Nephron progenitor cell (in vitro differentiated cells): ENCODE data around the gene MBNL3.
"Not testable (repeated sequence)": the region's sequence is repeated elsewhere in the genome, so short reads cannot be mapped to it uniquely, and the experiment has no call there.

ENCODE experiments used
- DNase-seq: peaks from one replicate; pipeline ENCODE4 v3.0.0; 2021
- H3K27ac Mint-ChIP-seq: 2 replicates; pipeline ENCODE4 v1.8.0; 2021; ENCODE audit warnings: mild to moderate bottlenecking, moderate library complexity, mixed read lengths
- H3K27me3 Mint-ChIP-seq: 2 replicates; pipeline ENCODE4 v1.8.0; 2021; ENCODE audit warnings: mild to moderate bottlenecking, low read depth, mixed read lengths; ENCODE audit not compliant: poor library complexity
- H3K36me3 Mint-ChIP-seq: 2 replicates; pipeline ENCODE4 v1.8.0; 2021; ENCODE audit warnings: low read depth, mixed read lengths
- H3K4me1 Mint-ChIP-seq: 2 replicates; pipeline ENCODE4 v1.8.0; 2021; ENCODE audit warnings: mixed read lengths
- H3K4me3 Mint-ChIP-seq: 2 replicates; pipeline ENCODE4 v1.8.0; 2021; ENCODE audit warnings: mild to moderate bottlenecking, moderate library complexity, mixed read lengths
- H3K9me3 Mint-ChIP-seq: 2 replicates; pipeline ENCODE4 v1.8.0; 2021; ENCODE audit warnings: mild to moderate bottlenecking, moderate library complexity, mixed read lengths
- TF ChIP-seq, protein P1 (sequence below): fragments of 200-600 bp; sonication (generic); IDR thresholded peaks from 2 replicates; pipeline ENCODE4 v1.5.0; 2021; ENCODE audit warnings: antibody characterized with exemption

Gene MBNL3

DNA sequence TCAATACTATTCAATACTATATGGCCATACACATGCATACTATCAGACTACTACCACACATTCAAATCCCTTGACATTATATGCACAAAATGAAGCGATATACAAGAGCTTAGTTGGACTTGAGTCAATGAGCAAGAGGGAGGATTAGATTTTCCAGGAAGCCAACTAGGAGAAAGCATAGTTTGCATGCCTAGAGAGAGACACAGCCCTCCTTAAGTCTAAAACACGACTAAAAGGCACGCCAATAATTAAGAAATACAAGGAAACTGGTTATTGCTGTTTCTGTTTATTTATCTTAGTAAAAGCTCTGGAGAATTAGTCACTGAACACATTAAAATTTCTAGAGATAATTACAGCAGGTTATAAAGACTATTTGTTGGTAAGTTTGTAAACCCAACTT, 21.8 kb downstream of the MBNL3 start:
- no peak overlapping the region for H3K4me3 Mint-ChIP-seq
- peaks cover 2% of the 10 kb centered on the region for H3K27me3 Mint-ChIP-seq
- H3K36me3 Mint-ChIP-seq = no peaks in the 10 kb centered on the region
- no peaks in the 10 kb centered on the region for H3K4me1 Mint-ChIP-seq
- peaks cover 4% of the 10 kb centered on the region for H3K9me3 Mint-ChIP-seq
- TF ChIP-seq, protein P1, sequence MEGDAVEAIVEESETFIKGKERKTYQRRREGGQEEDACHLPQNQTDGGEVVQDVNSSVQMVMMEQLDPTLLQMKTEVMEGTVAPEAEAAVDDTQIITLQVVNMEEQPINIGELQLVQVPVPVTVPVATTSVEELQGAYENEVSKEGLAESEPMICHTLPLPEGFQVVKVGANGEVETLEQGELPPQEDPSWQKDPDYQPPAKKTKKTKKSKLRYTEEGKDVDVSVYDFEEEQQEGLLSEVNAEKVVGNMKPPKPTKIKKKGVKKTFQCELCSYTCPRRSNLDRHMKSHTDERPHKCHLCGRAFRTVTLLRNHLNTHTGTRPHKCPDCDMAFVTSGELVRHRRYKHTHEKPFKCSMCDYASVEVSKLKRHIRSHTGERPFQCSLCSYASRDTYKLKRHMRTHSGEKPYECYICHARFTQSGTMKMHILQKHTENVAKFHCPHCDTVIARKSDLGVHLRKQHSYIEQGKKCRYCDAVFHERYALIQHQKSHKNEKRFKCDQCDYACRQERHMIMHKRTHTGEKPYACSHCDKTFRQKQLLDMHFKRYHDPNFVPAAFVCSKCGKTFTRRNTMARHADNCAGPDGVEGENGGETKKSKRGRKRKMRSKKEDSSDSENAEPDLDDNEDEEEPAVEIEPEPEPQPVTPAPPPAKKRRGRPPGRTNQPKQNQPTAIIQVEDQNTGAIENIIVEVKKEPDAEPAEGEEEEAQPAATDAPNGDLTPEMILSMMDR = no peak
- no peak for DNase-seq
- H3K27ac Mint-ChIP-seq = no peak overlapping the region

DNA sequence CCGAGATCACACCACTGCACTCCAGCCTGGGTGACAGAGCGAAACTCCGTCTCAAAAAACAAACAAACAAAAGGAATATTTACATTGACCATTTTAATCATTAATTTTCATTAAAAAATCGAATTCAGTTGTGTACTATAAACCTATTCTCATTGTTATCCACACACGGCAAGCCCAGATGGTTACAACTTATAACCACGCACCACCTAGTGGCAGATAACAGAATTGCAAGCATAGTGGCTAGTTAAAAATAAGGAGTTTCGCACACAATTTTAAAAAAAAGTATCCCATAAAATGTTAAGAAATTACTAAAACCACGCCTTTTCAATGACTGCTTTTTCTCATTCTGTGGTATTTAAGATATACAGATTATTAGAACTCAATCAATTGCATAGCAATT, 25.4 kb downstream of the MBNL3 start:
- H3K9me3 Mint-ChIP-seq = peaks cover 8% of the 10 kb centered on the region
- TF ChIP-seq, protein P1 = peak; percentile 53
- no peaks in the 10 kb centered on the region for H3K4me1 Mint-ChIP-seq
- DNase-seq = peak; percentile 9
- H3K27me3 Mint-ChIP-seq = no peaks in the 10 kb centered on the region
- peaks cover 5% of the 10 kb centered on the region for H3K36me3 Mint-ChIP-seq
- H3K27ac Mint-ChIP-seq = no peak overlapping the region
- H3K4me3 Mint-ChIP-seq = no peak overlapping the region

DNA sequence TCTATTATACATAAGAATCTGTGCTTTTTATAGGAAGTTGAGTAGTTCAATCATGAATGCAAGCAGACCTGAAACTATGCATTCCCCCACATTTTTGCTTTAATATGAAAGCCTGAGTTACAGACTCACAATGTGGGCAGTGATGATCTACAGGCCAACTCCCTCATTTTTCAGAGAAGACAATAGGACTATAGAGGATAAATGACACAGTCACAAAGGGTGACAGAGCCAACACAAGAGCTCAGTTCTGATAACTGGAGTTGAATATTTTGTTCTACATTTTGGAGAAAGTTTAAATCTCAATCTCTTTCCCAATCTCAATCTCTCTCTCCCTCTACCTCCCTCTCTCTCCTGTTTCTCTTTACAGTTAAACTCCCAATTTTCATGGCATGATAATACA, 27.0 kb downstream of the MBNL3 start:
- Mint-ChIP-seq H3K4me3 (no peak overlapping the region), H3K27ac (no peak overlapping the region), H3K9me3 (peaks cover 8% of the 10 kb centered on the region), H3K36me3 (peaks cover 5% of the 10 kb centered on the region), H3K27me3 (no peaks in the 10 kb centered on the region), H3K4me1 (no peaks in the 10 kb centered on the region)
- TF ChIP-seq, protein P1 = no peak
- no peak for DNase-seq

DNA sequence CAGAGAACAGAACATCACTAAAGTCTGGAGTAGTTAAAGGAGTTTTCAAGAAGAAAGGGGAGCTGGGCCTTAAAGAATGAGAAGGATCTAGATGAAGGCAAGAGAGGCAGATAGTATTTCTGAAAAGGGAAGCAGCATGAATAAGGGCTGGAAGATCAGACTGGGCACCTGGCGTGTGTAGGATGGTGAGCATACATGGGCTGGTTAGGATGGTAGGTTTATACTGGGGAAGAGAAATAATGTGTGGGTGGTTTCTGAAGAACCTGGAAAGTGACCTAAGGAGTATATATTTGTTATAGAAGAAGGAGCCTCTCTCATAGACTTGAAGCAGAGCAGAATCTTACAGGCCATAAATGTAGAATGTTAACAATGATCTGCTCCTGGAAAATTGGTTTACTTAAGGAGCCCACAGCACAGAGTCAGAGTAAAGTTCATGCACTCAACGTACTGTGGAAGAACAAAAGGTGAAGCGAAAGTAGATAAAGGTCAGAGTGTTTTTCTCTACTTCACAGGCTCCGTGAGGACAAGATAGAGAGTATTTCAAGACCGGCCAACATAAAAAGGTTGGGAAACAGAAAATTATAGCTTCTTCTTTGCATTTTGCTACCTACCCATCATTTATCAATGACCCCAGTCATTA, 35.8 kb downstream of the MBNL3 start:
- TF ChIP-seq, protein P1 = no peak
- H3K9me3 Mint-ChIP-seq = peaks cover 40% of the 10 kb centered on the region
- H3K36me3 Mint-ChIP-seq = peaks cover 34% of the 10 kb centered on the region
- H3K4me1 Mint-ChIP-seq = no peaks in the 10 kb centered on the region
- H3K27ac Mint-ChIP-seq = no peak overlapping the region
- no peak for DNase-seq
- peaks cover 3% of the 10 kb centered on the region for H3K27me3 Mint-ChIP-seq
- H3K4me3 Mint-ChIP-seq = no peak overlapping the region

DNA sequence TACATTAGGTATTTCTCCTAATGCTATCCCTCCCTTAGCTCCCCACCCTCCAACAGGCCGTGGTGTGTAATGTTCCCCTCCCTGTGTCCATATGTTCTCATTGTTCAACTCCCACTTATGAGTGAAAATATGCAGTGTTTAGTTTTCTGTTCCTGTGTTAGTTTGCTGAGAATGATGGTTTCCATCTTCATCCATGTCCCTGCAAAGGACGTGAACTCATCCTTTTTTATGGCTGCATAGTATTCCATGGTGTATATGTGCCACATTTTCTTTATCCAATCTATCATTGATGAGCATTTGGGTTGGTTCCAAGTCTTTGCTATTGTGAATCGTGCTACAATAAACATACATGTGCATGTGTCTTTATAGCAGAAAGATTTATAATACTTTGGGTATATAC, 42.9 kb downstream of the MBNL3 start:
- DNase-seq, H3K27ac Mint-ChIP-seq, H3K4me3 Mint-ChIP-seq, H3K27me3 Mint-ChIP-seq, H3K4me1 Mint-ChIP-seq: not testable (repeated sequence)
- peaks cover 43% of the 10 kb centered on the region for H3K36me3 Mint-ChIP-seq
- H3K9me3 Mint-ChIP-seq = peaks cover 55% of the 10 kb centered on the region

DNA sequence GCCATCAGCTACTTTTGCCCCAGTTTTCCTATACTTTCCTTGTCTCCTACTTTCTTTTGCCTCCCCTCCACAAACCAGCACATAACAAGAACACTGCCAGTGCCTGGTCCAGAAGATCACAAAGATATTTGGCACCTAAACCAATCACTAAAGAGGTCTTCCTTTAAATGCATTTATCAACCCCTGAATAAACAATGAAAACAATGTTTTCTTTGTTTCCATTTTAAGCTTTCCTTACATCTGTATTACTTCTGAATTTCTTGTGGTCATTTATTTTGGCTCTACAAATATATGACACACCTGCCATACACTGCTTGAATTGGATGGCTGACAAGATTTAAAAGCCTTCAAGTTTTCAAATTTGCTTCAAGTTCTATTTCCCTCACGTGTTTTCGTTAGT, 43.9 kb downstream of the MBNL3 start:
- no peaks in the 10 kb centered on the region for H3K4me1 Mint-ChIP-seq
- DNase-seq = no peak
- H3K36me3 Mint-ChIP-seq = peaks cover 33% of the 10 kb centered on the region
- TF ChIP-seq, protein P1 = no peak
- peak overlapping the region; percentile 46 for H3K27ac Mint-ChIP-seq
- H3K4me3 Mint-ChIP-seq = no peak overlapping the region
- H3K27me3 Mint-ChIP-seq = peaks cover 6% of the 10 kb centered on the region
- H3K9me3 Mint-ChIP-seq = peaks cover 45% of the 10 kb centered on the region
